ENCODE data around the gene UCP2.

Gene UCP2

GRCh38 chr11:73968356-73968966 lies 14.2 kb downstream of the UCP2 start:
- DNase-seq, result no peak

- no peak for DNase-seq
Measured at GRCh38 chr11:73965764-73966121, 16.9 kb downstream of the UCP2 start.

GRCh38 chr11:73965076-73965763 lies 17.4 kb downstream of the UCP2 start:
- no peak for DNase-seq

GRCh38 chr11:73963861-73964260 lies 18.8 kb downstream of the UCP2 start:
- no peak for DNase-seq

- no peak for DNase-seq
Measured at GRCh38 chr11:73962101-73962705, 20.4 kb downstream of the UCP2 start.

GRCh38 chr11:73961321-73961720 lies 21.3 kb downstream of the UCP2 start:
- DNase-seq, result no peak

- no peak for DNase-seq
Measured at GRCh38 chr11:73958521-73959141, 24.0 kb downstream of the UCP2 start.

GRCh38 chr11:73957654-73958361 lies 24.8 kb downstream of the UCP2 start:
- DNase-seq, result no peak

- DNase-seq, result no peak
Measured at GRCh38 chr11:73956876-73957653, 25.6 kb downstream of the UCP2 start.

GRCh38 chr11:73951797-73952196 lies 30.8 kb downstream of the UCP2 start:
- no peak for DNase-seq

- DNase-seq, result no peak
Measured at GRCh38 chr11:73950869-73951710, 31.6 kb downstream of the UCP2 start, which contains the start of gene DNAJB13. TSS of gene DNAJB13 (plus strand) at chr11:73951026. CDS start at chr11:73951070, 44 bp downstream.

- no peak for DNase-seq
Measured at GRCh38 chr11:73949912-73950311, 32.7 kb downstream of the UCP2 start.

- no peak for DNase-seq
Measured at GRCh38 chr11:73949246-73949645, 33.4 kb downstream of the UCP2 start.

GRCh38 chr11:73946798-73947458 lies 35.7 kb downstream of the UCP2 start:
- DNase-seq, result no peak

- no peak for DNase-seq
Measured at GRCh38 chr11:73945396-73945795, 37.2 kb downstream of the UCP2 start.

GRCh38 chr11:73944901-73945300 lies 37.7 kb downstream of the UCP2 start:
- DNase-seq, result no peak

GRCh38 chr11:73944085-73944484 lies 38.6 kb downstream of the UCP2 start:
- no peak for DNase-seq

- no peak for DNase-seq
Measured at GRCh38 chr11:73942010-73942409, 40.6 kb downstream of the UCP2 start.

- DNase-seq, result no peak
Measured at GRCh38 chr11:73940801-73941570, 41.7 kb downstream of the UCP2 start.

- no peak for DNase-seq
Measured at GRCh38 chr11:73939096-73939495, 43.5 kb downstream of the UCP2 start.
